H9 (cell line): ENCODE measurements around the gene XNDC1N. TPM values are rescaled to one million over a fixed set of nuclear protein-coding genes. Genes with fewer than 3 reads are reported as not detected.

Experiments used
- total RNA-seq: library from RNA; stranded (reverse); gene quantifications from 2 replicates; pipeline ENCODE4 v1.2.1, GENCODE V29; 2021

XNDC1N gene
- total RNA-seq, 1 experiment from 2014 or later = 11.0 TPM

Other genes starting within 250 kb of the XNDC1N start
- not detected in 2 replicates for gene DEFB108B, start 95.4 kb downstream of the XNDC1N start, total RNA-seq
- gene DEFB131B, start 50.1 kb downstream of the XNDC1N start, total RNA-seq = not detected in 2 replicates
- 53.3 and 56.9 TPM in 2 replicates for gene RNF121, start 452 bp upstream of the XNDC1N start, total RNA-seq
- 10.2 and 10.6 TPM in 2 replicates for gene IL18BP, start 70.3 kb upstream of the XNDC1N start, total RNA-seq
- 127 and 136 TPM in 2 replicates for gene NUMA1, start 151.9 kb upstream of the XNDC1N start, total RNA-seq
- gene LRRC51, start 152.3 kb upstream of the XNDC1N start, total RNA-seq = 3.1 and 6.4 TPM in 2 replicates
- 96.2 and 96.3 TPM in 2 replicates for gene LAMTOR1, start 174.7 kb upstream of the XNDC1N start, total RNA-seq
- gene TOMT, start 177.3 kb upstream of the XNDC1N start, total RNA-seq = not detected in 2 replicates
- gene ANAPC15, start 184.1 kb upstream of the XNDC1N start, total RNA-seq = 72.6 and 79.3 TPM in 2 replicates
- gene FOLR3, start 207.1 kb upstream of the XNDC1N start, total RNA-seq = not detected in 2 replicates